Upper lobe of left lung (tissue), 6 donors: ENCODE results near the gene L3MBTL1. TPM values are rescaled to one million over a fixed set of nuclear protein-coding genes. Genes with fewer than 3 reads are reported as not detected.

Experiments
- ATAC-seq, 2 donors: fragments of 200-7000 bp; cut with Tn5 transposase; one replicate each; pipeline ENCODE4 v1.9.1; 2022; ENCODE audit warnings: mild to moderate bottlenecking in 2 of 2, moderate library complexity in 2 of 2; ENCODE audit not compliant: low FRiP score in 2 of 2
- DNase-seq, 2 donors: peaks; one replicate each; pipeline ENCODE4 v3.0.0-alpha.2; 2019 to 2020
- H3K27ac ChIP-seq, 4 donors: fragments of 200-600 bp; sonication (generic); one replicate each; pipeline ENCODE4 v1.5.1; 2016 to 2019
- H3K27me3 ChIP-seq, 4 donors: fragments of 200-600 bp; sonication (generic); one replicate each; pipeline ENCODE4 v1.5.1; 2017 to 2019
- H3K36me3 ChIP-seq, 4 donors: fragments of 200-600 bp; sonication (generic); one replicate each; pipeline ENCODE4 v1.5.1; 2016 to 2019
- H3K4me1 ChIP-seq, 4 donors: fragments of 200-600 bp; sonication (generic); one replicate each; pipeline ENCODE4 v1.5.1; 2018 to 2019
- H3K4me3 ChIP-seq, 4 donors: fragments of 200-600 bp; sonication (generic); one replicate each; pipeline ENCODE4 v1.5.1; 2017 to 2019; ENCODE audit warnings: mild to moderate bottlenecking in 2 of 4, moderate library complexity in 1 of 4
- H3K9me3 ChIP-seq, 4 donors: fragments of 200-600 bp; sonication (generic); one replicate each; pipeline ENCODE4 v1.5.1; 2018 to 2019
- EP300 ChIP-seq, 4 donors: sonication (generic); formaldehyde crosslinking; IDR thresholded peaks; one replicate each; pipeline ENCODE4 v1.5.1; 2017; ENCODE audit warnings: antibody characterized with exemption in 4 of 4, control low read depth in 2 of 4
- POLR2A ChIP-seq, 4 donors: fragments of 450-650 bp; IDR thresholded peaks; one replicate each; pipeline ENCODE4 v1.5.1; 2016 to 2017; ENCODE audit warnings: antibody characterized with exemption in 4 of 4, mild to moderate bottlenecking in 2 of 4
- POLR2AphosphoS5 ChIP-seq, 2 donors: sonication (generic); formaldehyde crosslinking; IDR thresholded peaks; one replicate each; pipeline ENCODE4 v1.5.1; 2017; ENCODE audit warnings: antibody characterized with exemption in 2 of 2
- WGBS, 2 donors: methylation state at CpG; one replicate each; pipeline ENCODE4 v1.1.5; 2017 to 2018; 5-methylcytosine and 5-hydroxymethylcytosine counted together
- total RNA-seq, 6 donors: library from RNA; depleted of rRNA in 4 of 6; stranded (reverse); fragments of >200 nt in 4 of 6; gene quantifications; one replicate each; pipeline versions ENCODE4 v1.1.0 to v1.2.1, GENCODE V29; 2016 to 2021
- TF ChIP-seq, protein P1 (sequence below), 6 experiments: fragments of 450-650 bp in 4 of 6; fragments of 200-600 bp in 2 of 6; sonication (generic) in 2 of 6; IDR thresholded peaks; one replicate each; pipeline ENCODE4 v1.5.1; 2016 to 2019; ENCODE audit warnings: antibody characterized with exemption in 6 of 6
- donor health status: DM: no; HTN: no; CAD: no; lungs with moderate emphysema.
- donor health status: DM: no; HTN: yes; CAD: no; lungs with severe emphysema.

The L3MBTL1 gene
- total RNA-seq, 6 donors from 2014 or later = 4.9 to 50.3 (median 11.3) TPM

GRCh38 chr20:43463527-43464218, 43.8 kb upstream of the L3MBTL1 start:
- H3K27me3 ChIP-seq = no peaks in the 10 kb centered on the region
- ATAC-seq (no peak), DNase-seq (no peak)
- H3K4me1 ChIP-seq = peaks cover 9 to 24% (median 18%) of the 10 kb centered on the region in 4 donors
- H3K36me3 ChIP-seq = peaks cover 40 to 90% (median 67%) of the 10 kb centered on the region in 4 donors
- no peak overlapping the region for H3K27ac ChIP-seq
- WGBS, 2 donors = 69 to 76% methylated on average over 3 of the region's 3 CpGs
- no peak overlapping the region for H3K4me3 ChIP-seq
- TF ChIP-seq EP300 (IDR thresholded peaks at IDR 0.05) (no peak), POLR2A (IDR thresholded peaks at IDR 0.05) (no peak), POLR2AphosphoS5 (IDR thresholded peaks at IDR 0.05) (no peak)
- TF ChIP-seq, protein P1, sequence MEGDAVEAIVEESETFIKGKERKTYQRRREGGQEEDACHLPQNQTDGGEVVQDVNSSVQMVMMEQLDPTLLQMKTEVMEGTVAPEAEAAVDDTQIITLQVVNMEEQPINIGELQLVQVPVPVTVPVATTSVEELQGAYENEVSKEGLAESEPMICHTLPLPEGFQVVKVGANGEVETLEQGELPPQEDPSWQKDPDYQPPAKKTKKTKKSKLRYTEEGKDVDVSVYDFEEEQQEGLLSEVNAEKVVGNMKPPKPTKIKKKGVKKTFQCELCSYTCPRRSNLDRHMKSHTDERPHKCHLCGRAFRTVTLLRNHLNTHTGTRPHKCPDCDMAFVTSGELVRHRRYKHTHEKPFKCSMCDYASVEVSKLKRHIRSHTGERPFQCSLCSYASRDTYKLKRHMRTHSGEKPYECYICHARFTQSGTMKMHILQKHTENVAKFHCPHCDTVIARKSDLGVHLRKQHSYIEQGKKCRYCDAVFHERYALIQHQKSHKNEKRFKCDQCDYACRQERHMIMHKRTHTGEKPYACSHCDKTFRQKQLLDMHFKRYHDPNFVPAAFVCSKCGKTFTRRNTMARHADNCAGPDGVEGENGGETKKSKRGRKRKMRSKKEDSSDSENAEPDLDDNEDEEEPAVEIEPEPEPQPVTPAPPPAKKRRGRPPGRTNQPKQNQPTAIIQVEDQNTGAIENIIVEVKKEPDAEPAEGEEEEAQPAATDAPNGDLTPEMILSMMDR (IDR thresholded peaks at IDR 0.05) = no peak
- no peaks in the 10 kb centered on the region for H3K9me3 ChIP-seq

GRCh38 chr20:43464219-43464790, 43.2 kb upstream of the L3MBTL1 start:
- ATAC-seq (no peak), DNase-seq (no peak)
- Histone ChIP-seq H3K4me1 (peaks cover 4 to 17% (median 11%) of the 10 kb centered on the region in 4 donors), H3K9me3 (no peaks in the 10 kb centered on the region), H3K27me3 (no peaks in the 10 kb centered on the region), H3K27ac (no peak overlapping the region), H3K36me3 (peaks cover 36 to 92% (median 66%) of the 10 kb centered on the region in 4 donors), H3K4me3 (no peak overlapping the region)
- TF ChIP-seq POLR2A (IDR thresholded peaks at IDR 0.05) = no peak
- no peak for TF ChIP-seq POLR2AphosphoS5 (IDR thresholded peaks at IDR 0.05)
- TF ChIP-seq, protein P1 (IDR thresholded peaks at IDR 0.05) = no peak
- no peak for TF ChIP-seq EP300 (IDR thresholded peaks at IDR 0.05)
- WGBS, 2 donors = 89 to 91% methylated on average over 9 of the region's 9 CpGs

DNA sequence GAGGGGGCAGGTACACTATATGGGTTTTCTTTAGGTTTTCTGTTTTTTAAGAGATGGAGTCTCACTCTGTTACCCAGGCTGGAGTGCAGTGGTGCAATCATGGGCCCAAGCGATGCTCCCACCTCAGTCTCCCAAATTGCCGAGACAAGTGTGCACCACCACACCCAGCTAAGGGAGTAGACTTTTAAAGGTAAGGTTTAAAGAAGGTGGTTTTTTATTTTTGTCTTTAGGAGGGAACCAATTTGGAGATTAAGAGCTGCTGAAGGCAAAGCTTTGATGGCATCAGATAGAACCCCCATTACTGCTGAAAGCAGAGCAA, 41.9 kb upstream of the L3MBTL1 start:
- Histone ChIP-seq H3K36me3 (peaks cover 30 to 90% (median 54%) of the 10 kb centered on the region in 4 donors), H3K4me1 (peaks cover 0 to 13% (median 7%) of the 10 kb centered on the region in 4 donors), H3K27me3 (no peaks in the 10 kb centered on the region), H3K27ac (no peak overlapping the region), H3K9me3 (no peaks in the 10 kb centered on the region), H3K4me3 (no peak overlapping the region)
- TF ChIP-seq, protein P1 (IDR thresholded peaks at IDR 0.05) = no peak
- TF ChIP-seq POLR2AphosphoS5 (IDR thresholded peaks at IDR 0.05) (no peak), EP300 (IDR thresholded peaks at IDR 0.05) (no peak)
- DNase-seq = no peak
- 95 to 97% methylated on average over 2 of the region's 2 CpGs for WGBS, 2 donors
- ATAC-seq = no peak

DNA sequence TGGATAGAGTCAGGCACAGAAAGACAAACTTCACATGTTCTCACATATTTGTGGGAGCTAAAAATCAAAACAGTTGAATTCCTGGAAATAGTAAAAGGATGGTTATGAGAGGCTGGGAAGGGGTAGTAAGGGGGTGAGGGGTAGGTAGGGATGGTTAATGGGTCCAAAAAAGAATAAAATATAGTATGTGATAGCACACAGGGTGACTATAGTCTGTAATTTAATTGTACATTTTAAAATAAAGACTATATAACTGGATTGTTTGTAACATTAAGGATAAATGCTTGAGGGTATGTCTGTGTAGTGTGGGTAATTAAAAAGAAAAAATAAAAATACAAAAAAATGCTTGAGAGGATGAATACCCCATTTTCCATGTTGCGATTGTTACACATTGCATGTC, 39.9 kb upstream of the L3MBTL1 start:
- no peak overlapping the region for H3K27ac ChIP-seq
- 94 to 96% methylated on average over 1 of the region's 1 CpG for WGBS, 2 donors
- peaks cover 14 to 71% (median 40%) of the 10 kb centered on the region in 4 donors for H3K36me3 ChIP-seq
- ATAC-seq (no peak), DNase-seq (no peak)
- peaks cover 0 to 14% (median 3%) of the 10 kb centered on the region in 4 donors for H3K4me1 ChIP-seq
- H3K9me3 ChIP-seq = no peaks in the 10 kb centered on the region
- no peaks in the 10 kb centered on the region for H3K27me3 ChIP-seq
- H3K4me3 ChIP-seq = no peak overlapping the region
- TF ChIP-seq EP300 (IDR thresholded peaks at IDR 0.05) (no peak), POLR2A (IDR thresholded peaks at IDR 0.05) (no peak), POLR2AphosphoS5 (IDR thresholded peaks at IDR 0.05) (no peak)
- TF ChIP-seq, protein P1 (IDR thresholded peaks at IDR 0.05) = no peak
